GM10266 (cell line): ENCODE data around the gene ZNF749.
"Not testable (repeated sequence)": the region's sequence is repeated elsewhere in the genome, so short reads cannot be mapped to it uniquely, and the experiment has no call there.

Experiments used
- DNase-seq: peaks from one replicate; pipeline ENCODE4 v3.0.0; 2012; ENCODE audit errors: extremely low spot score
- CTCF ChIP-seq: IDR thresholded peaks from 2 replicates; pipeline ENCODE4 v1.5.1; 2012; ENCODE audit warnings: mild to moderate bottlenecking, low read depth; ENCODE audit not compliant: control insufficient read depth, insufficient read depth; ENCODE audit errors: missing control alignments

The ZNF749 gene

GRCh38 chr19:57473646-57474045, 38.5 kb downstream of the ZNF749 start:
- TF ChIP-seq CTCF, result no peak
- DNase-seq, result no peak

GRCh38 chr19:57477191-57478008, 42.3 kb downstream of the ZNF749 start, which contains the start of gene ZNF772:
TSS of gene ZNF772 (minus strand) at chr19:57477566. CDS start at chr19:57477309, 257 bp downstream.
- peak; percentile 48 for TF ChIP-seq CTCF
- peak; percentile 91 for DNase-seq

- peak; percentile 94 for DNase-seq
These were observed 52.6 kb downstream of the ZNF749 start, which contains the start of gene ZNF419 for GRCh38 chr19:57487477-57488298. TSS of gene ZNF419 (plus strand) at chr19:57487750. CDS start at chr19:57487951, 201 bp downstream.

GRCh38 chr19:57488299-57488644, 53.1 kb downstream of the ZNF749 start:
- DNase-seq, result not testable (repeated sequence)
